HUES6 (cell line): ENCODE results near the gene IFNL4.
"Not testable (repeated sequence)": the region's sequence is repeated elsewhere in the genome, so short reads cannot be mapped to it uniquely, and the experiment has no call there.

Experiments used
- H3K27ac ChIP-seq: 2 replicates; pipeline ENCODE4 v1.7.0; 2013; ENCODE audit warnings: low read depth, mild to moderate bottlenecking, low read length, inconsistent platforms
- H3K27me3 ChIP-seq: 2 replicates; pipeline ENCODE4 v1.6.1; 2013; ENCODE audit warnings: low read length; ENCODE audit not compliant: control insufficient read depth, insufficient read depth
- H3K36me3 ChIP-seq: 2 replicates; pipeline ENCODE4 v1.6.1; 2013; ENCODE audit warnings: low read length; ENCODE audit not compliant: control insufficient read depth, insufficient read depth
- H3K4me1 ChIP-seq: 2 replicates; pipeline ENCODE4 v1.6.1; 2013; ENCODE audit warnings: low read length; ENCODE audit not compliant: control insufficient read depth, insufficient read depth
- H3K4me3 ChIP-seq: 2 replicates; pipeline ENCODE4 v1.5.1; 2013; ENCODE audit warnings: low read depth, low read length
- H3K9ac ChIP-seq: one replicate; pipeline ENCODE4 v1.6.1; 2013; ENCODE audit warnings: mild to moderate bottlenecking, low read length
- H3K9me3 ChIP-seq: 2 replicates; pipeline ENCODE4 v1.6.1; 2013; ENCODE audit warnings: low read depth, low read length; ENCODE audit not compliant: control insufficient read depth, insufficient read depth

The IFNL4 gene

GRCh38 chr19:39248806-39249205 lies at the start of gene IFNL4:
Gene IFNL4 (minus strand): TSS chr19:39248856.
- Histone ChIP-seq H3K9me3 (no peaks in the 10 kb centered on the region), H3K36me3 (no peaks in the 10 kb centered on the region), H3K27me3 (peaks cover 74% of the 10 kb centered on the region), H3K4me1 (peaks cover 6% of the 10 kb centered on the region), H3K4me3 (peak within 1 kb of the TSS; percentile 53), H3K27ac (no peak within 1 kb of the TSS), H3K9ac (no peak within 1 kb of the TSS)

DNA sequence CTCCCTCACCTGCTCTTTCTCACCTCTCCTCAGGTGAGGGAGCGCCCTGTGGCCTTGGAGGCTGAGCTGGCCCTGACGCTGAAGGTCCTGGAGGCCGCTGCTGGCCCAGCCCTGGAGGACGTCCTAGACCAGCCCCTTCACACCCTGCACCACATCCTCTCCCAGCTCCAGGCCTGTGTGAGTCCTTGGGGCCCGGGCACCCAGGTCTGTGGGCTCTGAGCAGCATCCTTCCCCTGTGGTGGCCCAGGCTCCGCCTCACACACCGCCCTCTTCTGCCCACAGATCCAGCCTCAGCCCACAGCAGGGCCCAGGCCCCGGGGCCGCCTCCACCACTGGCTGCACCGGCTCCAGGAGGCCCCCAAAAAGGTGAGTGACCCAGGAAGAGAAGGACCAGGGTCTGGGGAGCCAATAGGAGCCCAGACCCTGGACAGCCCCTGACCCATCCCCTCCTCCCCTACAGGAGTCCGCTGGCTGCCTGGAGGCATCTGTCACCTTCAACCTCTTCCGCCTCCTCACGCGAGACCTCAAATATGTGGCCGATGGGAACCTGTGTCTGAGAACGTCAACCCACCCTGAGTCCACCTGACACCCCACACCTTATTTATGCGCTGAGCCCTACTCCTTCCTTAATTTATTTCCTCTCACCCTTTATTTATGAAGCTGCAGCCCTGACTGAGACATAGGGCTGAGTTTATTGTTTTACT lies 49.4 kb upstream of the IFNL4 start:
- Histone ChIP-seq H3K4me1 (no peaks in the 10 kb centered on the region), H3K9me3 (no peaks in the 10 kb centered on the region), H3K4me3 (no peak overlapping the region), H3K36me3 (no peaks in the 10 kb centered on the region), H3K27me3 (peaks cover 13% of the 10 kb centered on the region; the same call in 1 of the 2 replicates), H3K27ac (no peak overlapping the region), H3K9ac (no peak overlapping the region)

- Histone ChIP-seq H3K9ac (no peak overlapping the region), H3K36me3 (no peaks in the 10 kb centered on the region), H3K4me3 (no peak overlapping the region), H3K4me1 (no peaks in the 10 kb centered on the region), H3K9me3 (no peaks in the 10 kb centered on the region), H3K27me3 (peaks cover 16% of the 10 kb centered on the region; the same call in 1 of the 2 replicates), H3K27ac (no peak overlapping the region)
These were observed 48.2 kb upstream of the IFNL4 start for GRCh38 chr19:39296906-39297305.

DNA sequence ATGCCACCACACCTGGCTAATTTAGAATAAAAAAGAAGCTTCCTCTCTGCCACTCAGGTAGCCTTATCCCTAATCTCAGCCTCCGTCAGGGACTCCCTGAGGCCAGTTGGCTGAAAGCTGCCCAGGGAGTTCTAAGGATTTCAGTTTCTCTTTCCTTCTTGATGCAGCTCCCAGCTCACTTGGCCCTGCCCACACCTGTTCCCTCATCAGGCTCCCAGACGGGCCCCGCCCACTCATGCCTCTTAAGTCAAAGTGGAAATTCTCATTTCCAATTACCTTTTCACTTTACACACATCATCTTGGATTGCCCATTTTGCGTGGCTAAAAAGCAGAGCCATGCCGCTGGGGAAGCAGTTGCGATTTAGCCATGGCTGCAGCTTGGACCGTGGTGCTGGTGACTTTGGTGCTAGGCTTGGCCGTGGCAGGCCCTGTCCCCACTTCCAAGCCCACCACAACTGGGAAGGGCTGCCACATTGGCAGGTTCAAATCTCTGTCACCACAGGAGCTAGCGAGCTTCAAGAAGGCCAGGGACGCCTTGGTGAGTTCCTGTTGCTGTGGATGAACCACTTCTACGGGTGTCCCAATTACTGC lies 47.5 kb upstream of the IFNL4 start, which contains the start of gene IFNL1:
TSS of gene IFNL1 (plus strand) at position 353 of the 591 bp plus-strand sequence. CDS start at position 368, 15 bp downstream.
- H3K27ac ChIP-seq, result no peak within 1 kb of the TSS
- H3K36me3 ChIP-seq, result no peaks in the 10 kb centered on the region
- H3K9ac ChIP-seq, result no peak within 1 kb of the TSS
- H3K9me3 ChIP-seq, result no peaks in the 10 kb centered on the region
- no peak within 1 kb of the TSS for H3K4me3 ChIP-seq
- no peaks in the 10 kb centered on the region for H3K4me1 ChIP-seq
- peaks cover 20% of the 10 kb centered on the region; the same call in 1 of the 2 replicates for H3K27me3 ChIP-seq

DNA sequence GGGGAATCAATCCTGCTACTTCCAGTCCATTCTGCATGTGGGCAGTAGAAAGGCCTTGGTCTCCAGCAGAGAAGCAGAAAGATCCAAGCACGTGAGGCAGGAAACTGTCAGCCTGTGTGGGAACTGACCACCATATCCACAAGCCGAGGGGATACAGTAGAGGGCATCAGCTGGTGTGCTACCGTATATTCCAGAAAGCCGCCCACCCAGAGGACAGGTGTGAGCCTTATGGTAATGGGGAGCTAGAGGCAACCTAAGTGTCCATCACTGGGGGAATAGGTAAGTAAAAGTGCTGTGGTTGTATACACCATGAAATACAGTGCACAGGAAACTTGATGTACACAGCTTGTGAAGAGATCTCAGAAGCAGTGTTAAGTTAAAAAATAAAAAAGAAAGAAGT lies 44.7 kb upstream of the IFNL4 start:
- Histone ChIP-seq H3K9me3 (no peaks in the 10 kb centered on the region), H3K9ac (no peak overlapping the region), H3K27me3 (peaks cover 28% of the 10 kb centered on the region), H3K4me1 (no peaks in the 10 kb centered on the region), H3K4me3 (no peak overlapping the region), H3K36me3 (no peaks in the 10 kb centered on the region), H3K27ac (no peak overlapping the region)

GRCh38 chr19:39284032-39284431 lies 35.4 kb upstream of the IFNL4 start:
- Histone ChIP-seq H3K9ac (no peak overlapping the region), H3K4me3 (no peak overlapping the region), H3K27ac (no peak overlapping the region), H3K27me3 (peaks cover 23% of the 10 kb centered on the region), H3K36me3 (no peaks in the 10 kb centered on the region), H3K4me1 (no peaks in the 10 kb centered on the region), H3K9me3 (0 out of 2 replicates have a peak, but pooled peaks cover 4% of the 10 kb centered on the region)

DNA sequence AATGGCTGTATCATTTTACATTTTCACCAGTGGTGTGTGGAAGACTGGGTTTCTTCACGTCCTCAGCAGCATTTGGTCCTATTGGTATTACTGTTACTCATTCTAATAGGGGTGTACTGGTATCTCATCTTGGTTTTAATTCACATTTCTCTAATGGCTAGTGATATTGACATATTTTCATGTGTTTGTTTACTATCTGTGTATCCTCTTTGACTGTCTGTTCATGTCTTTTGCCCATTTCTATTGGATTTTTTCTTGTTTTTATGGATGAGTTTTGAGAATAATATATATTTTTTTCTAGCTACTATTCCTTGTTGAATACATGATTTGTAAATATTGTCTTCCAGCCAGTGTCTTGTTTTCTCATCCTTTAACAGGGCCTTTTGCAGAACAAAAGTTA lies 33.4 kb upstream of the IFNL4 start:
- H3K9me3 ChIP-seq, result 0 out of 2 replicates have a peak, but pooled peaks cover 4% of the 10 kb centered on the region
- H3K4me1 ChIP-seq, result no peaks in the 10 kb centered on the region

GRCh38 chr19:39277598-39277997 lies 28.9 kb upstream of the IFNL4 start:
- Histone ChIP-seq H3K4me3 (no peak overlapping the region), H3K27me3 (peaks cover 28% of the 10 kb centered on the region; the same call in 1 of the 2 replicates)

More for the DNA sequence above, 33.4 kb upstream of the IFNL4 start:
- Histone ChIP-seq H3K36me3 (no peaks in the 10 kb centered on the region), H3K4me3 (no peak overlapping the region), H3K9ac (no peak overlapping the region), H3K27me3 (peaks cover 30% of the 10 kb centered on the region), H3K27ac (no peak overlapping the region)

GRCh38 chr19:39276740-39277139 lies 28.1 kb upstream of the IFNL4 start:
- H3K9me3 ChIP-seq, result 0 out of 2 replicates have a peak, but pooled peaks cover 1% of the 10 kb centered on the region
- H3K4me3 ChIP-seq, result no peak overlapping the region
- H3K27ac ChIP-seq, result no peak overlapping the region
- H3K36me3 ChIP-seq, result no peaks in the 10 kb centered on the region
- H3K9ac ChIP-seq, result no peak overlapping the region
- peaks cover 28% of the 10 kb centered on the region; the same call in 1 of the 2 replicates for H3K27me3 ChIP-seq
- no peaks in the 10 kb centered on the region for H3K4me1 ChIP-seq

More at GRCh38 chr19:39277598-39277997, 28.9 kb upstream of the IFNL4 start:
- Histone ChIP-seq H3K9me3 (0 out of 2 replicates have a peak, but pooled peaks cover 4% of the 10 kb centered on the region), H3K27ac (no peak overlapping the region), H3K36me3 (no peaks in the 10 kb centered on the region), H3K4me1 (no peaks in the 10 kb centered on the region), H3K9ac (no peak overlapping the region)

DNA sequence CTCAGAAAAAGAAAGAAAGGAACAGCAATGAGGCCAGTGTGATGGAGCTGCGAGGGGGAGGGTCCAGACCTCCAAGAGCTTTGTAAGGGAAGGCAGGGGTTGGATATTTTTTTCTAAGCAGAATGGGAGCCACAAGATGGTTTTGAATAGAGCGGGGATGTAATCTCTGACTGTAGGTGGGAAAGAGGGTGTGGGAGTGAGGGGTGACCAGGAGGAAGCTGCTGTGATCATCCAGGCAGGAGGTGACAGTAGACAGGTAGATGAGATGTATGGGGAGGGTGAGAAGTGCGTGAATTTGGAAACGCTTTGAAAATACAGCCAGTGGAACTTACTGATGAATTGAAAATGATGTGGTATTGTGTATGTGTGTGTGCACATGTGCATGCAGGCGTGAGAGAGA lies 26.9 kb upstream of the IFNL4 start:
- Histone ChIP-seq H3K4me1 (no peaks in the 10 kb centered on the region), H3K4me3 (no peak overlapping the region)

DNA sequence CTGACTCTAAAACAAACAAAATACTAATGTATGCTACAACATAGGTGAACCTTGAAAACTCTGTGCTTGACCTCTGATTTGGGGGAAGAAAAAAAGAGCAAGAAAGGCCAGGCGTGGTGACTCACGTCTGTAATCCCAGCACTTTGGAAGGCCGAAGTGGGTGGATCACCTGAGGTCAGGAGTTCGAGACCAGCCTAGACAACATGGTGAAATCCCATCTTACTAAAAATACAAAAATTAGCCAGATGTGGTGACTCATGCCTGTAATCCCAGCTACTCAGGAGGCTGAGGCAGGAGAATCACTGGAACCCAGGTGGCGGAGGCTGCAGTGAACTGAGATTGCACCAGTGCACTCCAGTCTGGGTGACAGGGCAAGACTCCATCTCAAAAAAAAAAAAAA lies 25.2 kb upstream of the IFNL4 start:
- peaks cover 50% of the 10 kb centered on the region; the same call in 1 of the 2 replicates for H3K27me3 ChIP-seq
- H3K9me3 ChIP-seq, H3K4me1 ChIP-seq, H3K36me3 ChIP-seq, H3K9ac ChIP-seq, H3K4me3 ChIP-seq, H3K27ac ChIP-seq: not testable (repeated sequence)

More for the DNA sequence above, 26.9 kb upstream of the IFNL4 start:
- Histone ChIP-seq H3K36me3 (no peaks in the 10 kb centered on the region), H3K9me3 (no peaks in the 10 kb centered on the region), H3K27ac (no peak overlapping the region), H3K9ac (no peak overlapping the region), H3K27me3 (peaks cover 36% of the 10 kb centered on the region; the same call in 1 of the 2 replicates)
